HepG2 (cell line): ENCODE measurements around the gene NCKIPSD. TPM values are rescaled to one million over a fixed set of nuclear protein-coding genes. Genes with fewer than 3 reads are reported as not detected.

Experiments
- ATAC-seq: fragments of 200-7000 bp; cut with Tn5 transposase; 3 replicates; pipeline ENCODE4 v1.9.1; 2020; ENCODE audit warnings: mild to moderate bottlenecking, moderate library complexity
- BruUV-seq: library from RNA; stranded (reverse); fragments of 400-500 nt; replicated peaks from 2 replicates; lab custom pipeline; 2021; lab: Mats Ljungman, UMichigan
- CTCF ChIA-PET: fragments of 300-600 bp; formaldehyde crosslinking; extraction: SDS; loops from one replicate; lab custom pipeline; 2021; ENCODE audit warnings: low total read pairs, inconsistent platforms, low intra/inter-chr PET ratio; lab: Yijun Ruan, JAX
- POLR2A ChIA-PET: fragments of 350-600 bp; sonication (Branson Sonifier 250); formaldehyde crosslinking; loops from one replicate; lab custom pipeline; 2020; ENCODE audit warnings: antibody characterized with exemption, inconsistent platforms; lab: Yijun Ruan, JAX
- DNase-seq: peaks from one replicate; pipeline ENCODE4 v3.0.0-alpha.2; 2015; ENCODE audit warnings: low spot score
- FAIRE-seq: peaks from 3 replicates; lab custom pipeline; 2011; peaks lifted over from hg19 to GRCh38; lab: Jason Lieb, UNC
- H2AFZ ChIP-seq: one replicate; pipeline ENCODE4 v1.6.1; 2011; ENCODE audit warnings: low read length, inconsistent platforms
- H3K27ac ChIP-seq: fragments of 300-600 bp; 3 replicates; pipeline ENCODE4 v1.8.0; 2011; ENCODE audit warnings: mixed run types, mild to moderate bottlenecking, mixed read lengths, low read length, inconsistent platforms; ENCODE audit not compliant: insufficient read depth; ENCODE audit errors: extremely low read length
- H3K27me3 ChIP-seq, 2 experiments: fragments of 200-600 bp in 1 of 2; 2 replicates in 1 of 2; 3 replicates in 1 of 2; pipeline versions ENCODE4 v1.6.0 to v1.8.0; 2011; ENCODE audit warnings: low read length in 2 of 2, mild to moderate bottlenecking in 2 of 2, moderate library complexity in 2 of 2, inconsistent platforms in 1 of 2; ENCODE audit not compliant: insufficient read depth in 2 of 2, control insufficient read depth in 1 of 2
- H3K36me3 ChIP-seq, 2 experiments: fragments of 200-600 bp in 1 of 2; replicated peaks in 1 of 2; 2 replicates in 1 of 2; 3 replicates in 1 of 2; pipeline versions ENCODE4 v1.5.1 to v1.8.0; 2011; ENCODE audit warnings: low read length in 2 of 2, inconsistent platforms in 1 of 2; ENCODE audit not compliant: insufficient read depth in 2 of 2, control insufficient read depth in 1 of 2
- H3K4me1 ChIP-seq: 2 replicates; pipeline ENCODE4 v1.5.1; 2012; ENCODE audit warnings: low read length, inconsistent platforms; ENCODE audit not compliant: insufficient read depth
- H3K4me2 ChIP-seq: 2 replicates; pipeline ENCODE4 v1.6.0; 2011; ENCODE audit warnings: low read depth, low read length, inconsistent platforms
- H3K4me3 ChIP-seq, 3 experiments: fragments of 200-600 bp in 1 of 3; sonication (generic), shearing (Covaris generic) in 1 of 3; replicated peaks in 1 of 3; 2 replicates each; pipeline ENCODE4 v1.5.1; 2011 to 2016; ENCODE audit warnings: low read length in 3 of 3, inconsistent platforms in 2 of 3, low read depth in 2 of 3, mild to moderate bottlenecking in 2 of 3, control low read depth in 1 of 3, mixed read lengths in 1 of 3; ENCODE audit not compliant: insufficient read depth in 1 of 3
- H3K79me2 ChIP-seq: one replicate; pipeline ENCODE4 v1.6.1; 2011; ENCODE audit warnings: low read length, inconsistent platforms; ENCODE audit not compliant: insufficient read depth
- H3K9ac ChIP-seq: 2 replicates; pipeline ENCODE4 v1.6.0; 2011; ENCODE audit warnings: mild to moderate bottlenecking, low read depth, low read length, inconsistent platforms; ENCODE audit not compliant: insufficient read depth
- H3K9me3 ChIP-seq: 2 replicates; pipeline ENCODE4 v1.5.1; 2012; ENCODE audit warnings: mild to moderate bottlenecking, low read length
- H4K20me1 ChIP-seq: 2 replicates; pipeline ENCODE4 v1.6.0; 2011; ENCODE audit warnings: inconsistent platforms, mild to moderate bottlenecking, low read length, moderate library complexity; ENCODE audit not compliant: insufficient read depth
- AGO2 ChIP-seq: fragments of 200-400 bp; formaldehyde crosslinking; optimal IDR thresholded peaks from 2 replicates; pipeline ENCODE3; 2017; ENCODE audit warnings: mild to moderate bottlenecking, low read depth, low read length, moderate library complexity
- ARHGAP35 ChIP-seq: sonication (generic); formaldehyde crosslinking; IDR thresholded peaks from 2 replicates; pipeline ENCODE4 v1.9.0; 2022; ENCODE audit warnings: mild to moderate bottlenecking, inconsistent platforms, moderate library complexity, missing genetic modification reagents, borderline replicate concordance
- GPN1 ChIP-seq: sonication (generic); formaldehyde crosslinking; IDR thresholded peaks from 2 replicates; pipeline ENCODE4 v1.5.1; 2020; ENCODE audit warnings: missing genetic modification reagents, borderline replicate concordance
- SCMH1 ChIP-seq: sonication (generic); formaldehyde crosslinking; IDR thresholded peaks from 2 replicates; pipeline ENCODE4 v1.9.0; 2021; ENCODE audit warnings: missing genetic modification reagents, mild to moderate bottlenecking, borderline replicate concordance
- ZNF781 ChIP-seq: sonication (generic); formaldehyde crosslinking; IDR thresholded peaks from 2 replicates; pipeline ENCODE4 v1.5.1; 2020; ENCODE audit warnings: borderline replicate concordance, mild to moderate bottlenecking, missing genetic modification reagents; ENCODE audit errors: not compliant biosample characterization
- ZSCAN20 ChIP-seq: sonication (generic); formaldehyde crosslinking; IDR thresholded peaks from 2 replicates; pipeline ENCODE4 v1.4.0; 2020; ENCODE audit warnings: missing genetic modification reagents, mild to moderate bottlenecking, borderline replicate concordance
- WGBS: methylation state at CpG from one replicate; pipeline ENCODE4 v1.1.6; 2017; ENCODE audit warnings: low lambda C conversion rate; 5-methylcytosine and 5-hydroxymethylcytosine counted together
- in situ Hi-C: cut with HindIII; loops from 2 replicates; pipeline ENCODE4 v1.10.0; 2017; ENCODE audit warnings: low pct_unique_long_range_greater_than_20kb; ENCODE audit not compliant: extremely low pct_ligation_motif_present
- intact Hi-C: fragments of 100-400 bp; cut with micrococcal nuclease; formaldehyde crosslinking; loops from one replicate; pipeline ENCODE4 v1.10.0; 2022; ENCODE audit not compliant: unreplicated experiment
- polyA plus RNA-seq, 8 experiments: library from polyadenylated mRNA; depleted of rRNA in 3 of 8; stranded (reverse) in 7 of 8; unstranded in 1 of 8; fragments of >200 nt; fragmentation: Illumina TruSeq in 4 of 8; extraction: Trizol in 4 of 8; gene quantifications; 2 replicates each; pipeline versions ENCODE4 v1.2.1 to v1.2.3, GENCODE V29; 2011 to 2016; ENCODE audit warnings: low read depth in 4 of 8, missing spikeins in 1 of 8, mixed read lengths in 1 of 8; ENCODE audit not compliant: insufficient read depth in 1 of 8
- total RNA-seq, 5 experiments: library from RNA; depleted of rRNA; stranded (reverse); fragments of >200 nt; fragmentation: Illumina TruSeq; extraction: Trizol; gene quantifications; 2 replicates each; pipeline ENCODE4 v1.2.3, GENCODE V29; 2016; ENCODE audit warnings: low read depth in 1 of 5

Gene NCKIPSD
- total and polyA plus RNA-seq, 2 of the 13 experiments (the other 11 are each of a cell fraction or from before 2014, with no cell fraction given): 13.5 to 35.2 TPM

DNA sequence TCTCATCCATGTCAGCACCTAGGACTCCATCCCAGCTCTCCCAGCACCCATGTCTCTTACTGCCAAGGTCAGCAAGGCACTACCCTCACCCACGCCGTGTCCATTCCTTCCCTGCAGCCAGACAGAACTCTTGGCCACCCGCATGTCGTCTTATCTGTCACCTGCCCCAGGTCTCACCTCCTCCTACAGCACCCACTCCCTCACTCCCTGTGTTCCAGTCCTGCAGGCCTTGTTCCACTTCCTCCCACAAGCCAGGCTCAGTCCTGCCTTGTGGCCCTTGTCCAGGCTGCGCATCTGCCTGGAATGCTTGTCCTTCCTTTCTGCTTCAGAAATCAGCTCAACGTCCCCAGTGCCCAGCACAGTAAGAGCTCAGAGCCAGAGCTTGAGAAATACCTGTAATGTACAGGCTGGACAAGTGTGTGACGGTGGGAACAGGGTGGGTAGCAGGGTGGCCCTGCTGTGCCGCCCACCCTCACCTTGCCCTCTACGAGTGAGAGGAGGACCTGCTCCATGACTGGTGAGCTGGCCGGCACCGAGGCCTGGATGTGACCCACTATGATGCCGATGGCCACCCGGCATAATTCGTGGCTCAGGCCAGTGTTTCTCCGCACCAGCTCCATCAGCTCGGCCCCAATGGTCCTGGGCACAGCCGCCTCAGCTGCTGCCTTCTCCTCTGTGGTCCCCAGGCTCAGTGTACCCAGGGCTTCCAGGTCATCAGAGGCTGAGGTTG, 4.7 kb downstream of the NCKIPSD start:
- WGBS: 98% methylated on average over 9 of the region's 17 CpGs
- no peak overlapping the region for H3K4me3 ChIP-seq
- peaks cover 25% of the 10 kb centered on the region for H3K79me2 ChIP-seq
- TF ChIP-seq SCMH1: no peak
- no peak for TF ChIP-seq GPN1 (CRISPR knock-in tag)
- no peak for TF ChIP-seq ARHGAP35 (CRISPR knock-in tag)
- no peak for TF ChIP-seq ZNF781 (CRISPR knock-in tag)
- 0 out of 2 replicates have a peak, but pooled peaks cover 4% of the 10 kb centered on the region for H4K20me1 ChIP-seq
- no peak overlapping the region for H2AFZ ChIP-seq
- no TSS peak for BruUV-seq
- in situ Hi-C loops: no loop called here
- intact Hi-C loops: no loop called here
- no peak overlapping the region for H3K9ac ChIP-seq
- H3K4me1 ChIP-seq: peaks cover 20% of the 10 kb centered on the region
- no peak for DNase-seq
- H3K4me2 ChIP-seq: no peak overlapping the region
- H3K27me3 ChIP-seq: no peaks in the 10 kb centered on the region; a peak in 1 of 5 replicates
- FAIRE-seq: no peak
- peaks cover 39 to 63% of the 10 kb centered on the region in 2 experiments for H3K36me3 ChIP-seq
- no peak overlapping the region for H3K27ac ChIP-seq
- no peak for ATAC-seq
- H3K9me3 ChIP-seq: no peaks in the 10 kb centered on the region
- ChIA-PET POLR2A (interaction anchor here (0.9 kb wide), 1 partner anchor 17 kb away, joined by 3 read pairs; no protein-coding TSS in a partner anchor), CTCF (no interaction called here)

DNA sequence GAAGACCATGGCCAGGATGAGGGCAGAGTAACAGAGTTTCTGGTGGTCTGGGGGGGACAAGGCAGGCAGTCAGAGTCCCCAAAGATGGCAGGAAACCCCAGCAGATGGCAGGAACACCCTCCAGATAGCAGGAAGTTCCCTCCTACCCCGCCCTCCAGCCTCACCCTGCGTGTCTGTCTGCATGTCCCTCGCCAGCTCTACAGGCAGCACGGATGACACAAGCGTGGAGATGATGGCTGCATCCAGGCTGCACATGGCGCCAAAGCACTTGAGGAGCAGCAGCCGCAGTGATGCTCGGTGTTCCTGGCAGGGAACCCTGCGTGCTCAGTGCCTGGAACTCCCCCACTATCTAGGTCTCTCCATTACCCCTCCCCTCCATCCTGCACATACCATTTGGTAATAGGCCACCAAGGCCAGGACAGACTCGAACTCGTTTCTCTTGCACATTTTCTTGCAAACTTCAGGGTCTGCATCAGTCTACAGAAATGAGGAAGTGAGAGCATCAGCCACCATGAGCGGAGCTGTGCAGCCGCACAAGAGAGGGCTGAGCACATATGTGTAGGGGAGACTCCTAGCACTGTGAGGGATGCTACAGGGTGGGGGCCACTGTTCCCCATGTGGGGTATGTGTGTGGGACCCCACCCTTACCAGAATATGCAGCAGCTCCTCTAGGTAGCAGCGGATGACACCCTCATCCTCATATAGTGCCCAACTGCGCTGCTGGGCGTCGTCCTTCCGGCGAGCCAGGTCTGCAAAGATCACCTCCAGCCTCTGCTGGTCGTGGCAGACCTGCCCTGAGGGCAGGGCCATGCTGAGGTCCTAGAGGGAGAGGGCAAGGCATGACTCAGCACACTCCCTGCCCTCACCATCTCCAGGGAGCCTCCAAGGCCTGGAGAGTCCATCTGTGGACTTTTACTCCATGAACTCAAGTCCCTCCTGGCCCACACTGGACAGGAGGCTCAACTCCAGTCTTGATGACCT, 6.0 kb downstream of the NCKIPSD start:
- POLR2A ChIA-PET: no interaction called here
- no peak for TF ChIP-seq ZSCAN20 (CRISPR knock-in tag)
- peak; percentile 4 for TF ChIP-seq AGO2
- no TSS peak for BruUV-seq
- no peaks in the 10 kb centered on the region for H3K27me3 ChIP-seq
- CTCF ChIA-PET: no interaction called here
- in situ Hi-C loops: no loop called here
- ATAC-seq: no peak
- H3K4me2 ChIP-seq: no peak overlapping the region
- H3K79me2 ChIP-seq: peaks cover 18% of the 10 kb centered on the region
- H2AFZ ChIP-seq: no peak overlapping the region
- H3K36me3 ChIP-seq: peaks cover 41 to 68% of the 10 kb centered on the region in 2 experiments
- peaks cover 19% of the 10 kb centered on the region for H3K4me1 ChIP-seq
- 96% methylated on average over 17 of the region's 20 CpGs for WGBS
- no peak overlapping the region for H3K27ac ChIP-seq
- H3K4me3 ChIP-seq: no peak overlapping the region
- intact Hi-C loops: no loop called here
- no peak for FAIRE-seq
- H4K20me1 ChIP-seq: 0 out of 2 replicates have a peak, but pooled peaks cover 4% of the 10 kb centered on the region
- no peak for DNase-seq
- H3K9ac ChIP-seq: no peak overlapping the region
- H3K9me3 ChIP-seq: no peaks in the 10 kb centered on the region
